GM12891 (cell line): Measurements from ENCODE around the gene OR13A1.
"Not testable (repeated sequence)": the region's sequence is repeated elsewhere in the genome, so short reads cannot be mapped to it uniquely, and the experiment has no call there.

ENCODE experiments used
- DNase-seq: peaks from one replicate; pipeline ENCODE4 v3.0.0; 2011; ENCODE audit warnings: low spot score; ENCODE audit not compliant: insufficient read length
- FAIRE-seq: peaks from 2 replicates; lab custom pipeline; 2011; peaks lifted over from hg19 to GRCh38; lab: Jason Lieb, UNC
- PAX5 ChIP-seq: IDR thresholded peaks from 2 replicates; pipeline ENCODE4 v1.6.1; 2011; ENCODE audit warnings: low read length, moderate library complexity, mild to moderate bottlenecking; ENCODE audit not compliant: insufficient read depth, severe bottlenecking
- POLR2A ChIP-seq: IDR thresholded peaks from 2 replicates; pipeline ENCODE4 v1.6.1; 2011; ENCODE audit warnings: low read depth, low read length, control low read depth
- POLR2AphosphoS5 ChIP-seq: IDR thresholded peaks from 2 replicates; pipeline ENCODE4 v1.6.1; 2011; ENCODE audit warnings: low read depth, low read length, control low read depth
- POU2F2 ChIP-seq: IDR thresholded peaks from 2 replicates; pipeline ENCODE4 v1.6.1; 2011; ENCODE audit warnings: low read depth, mild to moderate bottlenecking, control low read depth, low read length, moderate library complexity
- SPI1 ChIP-seq: IDR thresholded peaks from 2 replicates; pipeline ENCODE4 v1.6.1; 2011; ENCODE audit warnings: low read depth, low read length, control low read depth
- TAF1 ChIP-seq: IDR thresholded peaks from 2 replicates; pipeline ENCODE4 v1.6.1; 2011; ENCODE audit warnings: low read depth, low read length, control low read depth

The OR13A1 gene

GRCh38 chr10:45280113-45280760, 35.2 kb downstream of the OR13A1 start:
- no peak for TF ChIP-seq POLR2AphosphoS5
- TF ChIP-seq TAF1 = no peak
- TF ChIP-seq POU2F2 = no peak
- TF ChIP-seq SPI1 = no peak
- TF ChIP-seq PAX5 = no peak
- no peak for TF ChIP-seq POLR2A
- no peak for DNase-seq
- no peak for FAIRE-seq

GRCh38 chr10:45279682-45280081, 35.7 kb downstream of the OR13A1 start:
- no peak for FAIRE-seq
- DNase-seq = no peak
- TF ChIP-seq SPI1 (no peak), POLR2AphosphoS5 (no peak), POU2F2 (no peak), POLR2A (no peak), TAF1 (no peak), PAX5 (no peak)

GRCh38 chr10:45278860-45279498, 36.4 kb downstream of the OR13A1 start:
- no peak for DNase-seq
- no peak for FAIRE-seq
- TF ChIP-seq PAX5 (no peak), POLR2AphosphoS5 (no peak), TAF1 (no peak), SPI1 (no peak), POU2F2 (no peak), POLR2A (no peak)

- DNase-seq, FAIRE-seq: not testable (repeated sequence)
Measured at GRCh38 chr10:45276146-45276545, 39.3 kb downstream of the OR13A1 start.

- DNase-seq = no peak
- FAIRE-seq = no peak
- TF ChIP-seq POLR2AphosphoS5 = no peak
Measured at GRCh38 chr10:45274364-45274763, 41.0 kb downstream of the OR13A1 start.

- DNase-seq, FAIRE-seq: not testable (repeated sequence)
Measured at GRCh38 chr10:45267777-45268176, 47.6 kb downstream of the OR13A1 start.

- no peak for DNase-seq
- TF ChIP-seq SPI1 = no peak
- no peak for TF ChIP-seq POLR2AphosphoS5
- no peak for TF ChIP-seq POLR2A
- TF ChIP-seq TAF1 = no peak
- TF ChIP-seq POU2F2 = no peak
- no peak for TF ChIP-seq PAX5
- no peak for FAIRE-seq
Measured at GRCh38 chr10:45265996-45266395, 49.4 kb downstream of the OR13A1 start.

- no peak for TF ChIP-seq POLR2AphosphoS5
- no peak for TF ChIP-seq SPI1
- TF ChIP-seq POLR2A = no peak
- no peak for TF ChIP-seq POU2F2
- no peak for TF ChIP-seq TAF1
- TF ChIP-seq PAX5 = no peak
- DNase-seq (no peak), FAIRE-seq (no peak)
Measured at GRCh38 chr10:45261946-45262345, 53.5 kb downstream of the OR13A1 start.

GRCh38 chr10:45261243-45261775, 54.1 kb downstream of the OR13A1 start:
- TF ChIP-seq POLR2A (no peak), PAX5 (no peak), POLR2AphosphoS5 (no peak), SPI1 (no peak), TAF1 (no peak), POU2F2 (no peak)
- DNase-seq = no peak
- FAIRE-seq = no peak

GRCh38 chr10:45260635-45261034, 54.8 kb downstream of the OR13A1 start:
- not testable (repeated sequence) for FAIRE-seq, DNase-seq

- FAIRE-seq, DNase-seq: not testable (repeated sequence)
Measured at GRCh38 chr10:45259786-45260495, 55.5 kb downstream of the OR13A1 start.
